ENCODE data around the gene KANSL1. TPM values are rescaled to one million over a fixed set of nuclear protein-coding genes. Genes with fewer than 3 reads are reported as not detected.

Gene KANSL1
- total RNA-seq, 1 donor from 2014 or later, result 152 TPM

- no peak overlapping the region for H3K4me3 Mint-ChIP-seq
- no peaks in the 10 kb centered on the region for H3K27me3 Mint-ChIP-seq
- ATAC-seq (ENCODE audit: low read depth) (no peak), DNase-seq (no peak)
- no peak overlapping the region for H3K27ac Mint-ChIP-seq
- intact Hi-C loops (cut with micrococcal nuclease), result no loop called here
- no peaks in the 10 kb centered on the region for H3K9me3 Mint-ChIP-seq
- ChIA-PET POLR2A (no interaction called here), CTCF (interaction anchor here (0.7 kb wide), 1 partner anchor 12 kb away, joined by 4 read pairs; no protein-coding TSS in a partner anchor)
- peaks cover 17% of the 10 kb centered on the region for H3K36me3 Mint-ChIP-seq (ENCODE audit: low read depth)
- TF ChIP-seq CTCF (IDR thresholded peaks at IDR 0.05), result no peak
- peaks cover 16% of the 10 kb centered on the region for H3K4me1 Mint-ChIP-seq
These were observed 8.3 kb upstream of the KANSL1 start for GRCh38 chr17:46201491-46201890.

GRCh38 chr17:46200197-46200596, 7.0 kb upstream of the KANSL1 start:
- DNase-seq (no peak), ATAC-seq (ENCODE audit: low read depth) (no peak)
- CTCF ChIA-PET, result interaction anchor here (0.6 to 2.9 kb wide), 3 partner anchors 12 to 156 kb away, joined by 3 to 22 read pairs (median 6); no protein-coding TSS in a partner anchor
- Mint-ChIP-seq H3K36me3 (ENCODE audit: low read depth) (peaks cover 12% of the 10 kb centered on the region), H3K27ac (no peak overlapping the region), H3K4me3 (no peak overlapping the region), H3K27me3 (no peaks in the 10 kb centered on the region), H3K4me1 (peaks cover 24% of the 10 kb centered on the region), H3K9me3 (no peaks in the 10 kb centered on the region)
- intact Hi-C loops (cut with micrococcal nuclease), result no loop called here
- TF ChIP-seq CTCF (IDR thresholded peaks at IDR 0.05), result no peak
- POLR2A ChIA-PET, result no interaction called here

- TF ChIP-seq CTCF (IDR thresholded peaks at IDR 0.05), result no peak
- intact Hi-C loops (cut with micrococcal nuclease), result no loop called here
- no peak for ATAC-seq (ENCODE audit: low read depth)
- no peaks in the 10 kb centered on the region for H3K9me3 Mint-ChIP-seq
- no peak overlapping the region for H3K27ac Mint-ChIP-seq
- peaks cover 13% of the 10 kb centered on the region for H3K36me3 Mint-ChIP-seq (ENCODE audit: low read depth)
- no peak overlapping the region for H3K4me3 Mint-ChIP-seq
- H3K27me3 Mint-ChIP-seq, result no peaks in the 10 kb centered on the region
- no peak for DNase-seq
- CTCF ChIA-PET, result interaction anchor here (0.7 to 2.9 kb wide), 4 partner anchors 13 to 156 kb away, joined by 3 to 22 read pairs (median 4); no protein-coding TSS in a partner anchor
- H3K4me1 Mint-ChIP-seq, result peaks cover 32% of the 10 kb centered on the region
- POLR2A ChIA-PET, result no interaction called here
These were observed 6.2 kb upstream of the KANSL1 start for GRCh38 chr17:46199379-46199778.

GRCh38 chr17:46198233-46198632, 5.0 kb upstream of the KANSL1 start:
- intact Hi-C loops (cut with micrococcal nuclease), result no loop called here

GRCh38 chr17:46197530-46197929, 4.3 kb upstream of the KANSL1 start:
- Mint-ChIP-seq H3K4me1 (peaks cover 37% of the 10 kb centered on the region), H3K27me3 (no peaks in the 10 kb centered on the region), H3K9me3 (no peaks in the 10 kb centered on the region), H3K36me3 (ENCODE audit: low read depth) (peaks cover 12% of the 10 kb centered on the region), H3K27ac (no peak overlapping the region), H3K4me3 (no peak overlapping the region)
- no peak for DNase-seq
- intact Hi-C loops (cut with micrococcal nuclease), result no loop called here
- no peak for TF ChIP-seq CTCF (IDR thresholded peaks at IDR 0.05)
- ChIA-PET POLR2A (interaction anchor here (0.7 kb wide), 2 partner anchors 345 to 1718 kb away, joined by 8 to 12 read pairs; no protein-coding TSS in a partner anchor), CTCF (no interaction called here)
- ATAC-seq (ENCODE audit: low read depth), result no peak

More at GRCh38 chr17:46198233-46198632, 5.0 kb upstream of the KANSL1 start:
- no peaks in the 10 kb centered on the region for H3K9me3 Mint-ChIP-seq
- H3K4me1 Mint-ChIP-seq, result peaks cover 37% of the 10 kb centered on the region
- H3K4me3 Mint-ChIP-seq, result no peak overlapping the region
- ChIA-PET CTCF (interaction anchor here (1.0 to 2.9 kb wide), 3 partner anchors 14 to 154 kb away, joined by 3 to 22 read pairs (median 6); no protein-coding TSS in a partner anchor), POLR2A (interaction anchor here (0.7 kb wide), 2 partner anchors 346 to 1717 kb away, joined by 8 to 12 read pairs; no protein-coding TSS in a partner anchor)
- no peak for DNase-seq
- H3K27ac Mint-ChIP-seq, result no peak overlapping the region
- TF ChIP-seq CTCF (IDR thresholded peaks at IDR 0.05), result no peak
- H3K27me3 Mint-ChIP-seq, result no peaks in the 10 kb centered on the region
- no peak for ATAC-seq (ENCODE audit: low read depth)
- peaks cover 12% of the 10 kb centered on the region for H3K36me3 Mint-ChIP-seq (ENCODE audit: low read depth)

Data from activated B cell treated with CpG ODN at 0.5 μM for 24 hours (primary cell).